ENCODE measurements around the gene ABCG1.

- TF ChIP-seq SP1 (IDR thresholded peaks at IDR 0.05) = no peak
- no peak for TF ChIP-seq LEF1 (IDR thresholded peaks at IDR 0.05; ENCODE audit: borderline replicate concordance)
- TF ChIP-seq SUZ12 (IDR thresholded peaks at IDR 0.05) = no peak
- no peak for TF ChIP-seq FOXM1 (IDR thresholded peaks at IDR 0.05; ENCODE audit: borderline replicate concordance)
- TF ChIP-seq ZNF384 (IDR thresholded peaks at IDR 0.05) = no peak
- TF ChIP-seq FOXA1 (IDR thresholded peaks at IDR 0.05) = no peak
- no peak for TF ChIP-seq NFRKB (IDR thresholded peaks at IDR 0.05)
- no peak for TF ChIP-seq BHLHE40 (IDR thresholded peaks at IDR 0.05; ENCODE audit: borderline replicate concordance)
- no peak for TF ChIP-seq FOXK2 (IDR thresholded peaks at IDR 0.05)
- no peak for TF ChIP-seq ELF4 (IDR thresholded peaks at IDR 0.05)
- no peak for TF ChIP-seq TARDBP (IDR thresholded peaks at IDR 0.05)
Observed at GRCh38 chr21:42309753-42310213, 90.8 kb downstream of the ABCG1 start.

Measured in HEK293T (cell line).